AG04449 (cell line): ENCODE results near the gene ZNF124.
"Not testable (repeated sequence)": the region's sequence is repeated elsewhere in the genome, so short reads cannot be mapped to it uniquely, and the experiment has no call there.

Experiments used
- CTCF ChIA-PET: fragments of 350-600 bp; formaldehyde crosslinking; extraction: SDS; loops from one replicate; lab custom pipeline; 2021; ENCODE audit warnings: antibody characterized with exemption; lab: Yijun Ruan, JAX
- POLR2A ChIA-PET: fragments of 400-600, 350-600 bp; formaldehyde crosslinking; extraction: SDS; loops from one replicate; lab custom pipeline; 2020; ENCODE audit warnings: antibody characterized with exemption, inconsistent platforms; lab: Yijun Ruan, JAX
- DNase-seq: peaks from one replicate; pipeline ENCODE4 v3.0.0-alpha.2; 2010; ENCODE audit warnings: low read depth, low spot score
- H3K4me3 ChIP-seq: 2 replicates; pipeline ENCODE4 v1.5.1; 2011; ENCODE audit warnings: low read depth, mild to moderate bottlenecking, control low read depth, low read length
- CTCF ChIP-seq: IDR thresholded peaks from one replicate; pipeline ENCODE4 v1.5.1; 2011; ENCODE audit warnings: mild to moderate bottlenecking, moderate library complexity, low read length, control low read depth, inconsistent platforms; ENCODE audit not compliant: insufficient read depth; ENCODE audit errors: missing control alignments

The ZNF124 gene

DNA sequence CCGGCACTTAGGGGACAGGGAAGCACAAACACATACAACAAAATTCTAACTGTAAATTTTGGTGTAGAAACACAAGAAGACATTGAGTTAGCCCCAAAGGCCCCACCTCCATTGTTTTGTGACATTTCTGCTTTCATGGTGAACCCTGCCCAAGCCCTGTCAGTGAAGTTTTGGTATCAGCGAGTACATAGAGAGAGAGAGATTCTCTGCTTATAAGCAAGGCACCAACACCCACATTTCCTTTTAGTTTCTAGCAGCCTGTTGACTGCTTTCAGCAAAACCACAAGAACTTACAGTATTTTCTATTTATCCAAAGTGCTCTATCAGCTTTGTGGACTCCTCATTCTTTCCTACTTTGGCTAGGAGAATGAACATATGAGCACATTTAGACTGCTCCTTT is 24.0 kb downstream of the ZNF124 start:
- H3K4me3 ChIP-seq = no peak overlapping the region
- TF ChIP-seq CTCF = no peak
- DNase-seq = no peak
- CTCF ChIA-PET = no interaction called here
- POLR2A ChIA-PET = no interaction called here

DNA sequence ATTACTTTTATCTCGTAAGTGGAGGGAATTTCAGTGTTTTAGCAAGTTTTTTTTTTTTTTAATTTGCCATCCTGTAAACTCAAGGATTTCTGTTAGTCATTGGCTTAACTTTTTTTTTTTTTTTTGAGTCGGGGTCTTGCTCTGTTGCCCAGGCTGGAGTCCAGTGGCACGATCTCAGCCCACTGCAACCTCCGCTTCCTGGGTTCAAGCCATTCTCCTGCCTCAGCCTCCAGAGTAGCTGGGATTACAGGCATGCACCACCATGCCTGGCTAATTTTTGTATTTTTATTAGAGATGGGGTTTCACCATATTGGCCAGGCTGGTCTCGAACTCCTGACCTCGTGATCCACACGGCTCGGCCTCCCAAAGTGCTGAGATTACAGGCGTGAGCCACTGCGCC is 24.7 kb downstream of the ZNF124 start:
- H3K4me3 ChIP-seq, POLR2A ChIA-PET: not testable (repeated sequence)
- CTCF ChIA-PET = interaction anchor here (1.1 kb wide), 1 partner anchor 15 kb away, joined by 4 read pairs; no protein-coding TSS in a partner anchor

GRCh38 chr1:247146671-247147070 is 25.1 kb downstream of the ZNF124 start:
- no peak for TF ChIP-seq CTCF
- POLR2A ChIA-PET = no interaction called here
- DNase-seq = no peak
- no peak overlapping the region for H3K4me3 ChIP-seq
- CTCF ChIA-PET = interaction anchor here (0.6 to 1.1 kb wide), 2 partner anchors 15 to 201 kb away, joined by 3 to 4 read pairs; no protein-coding TSS in a partner anchor

More for the DNA sequence above, 24.7 kb downstream of the ZNF124 start:
- not testable (repeated sequence) for DNase-seq

DNA sequence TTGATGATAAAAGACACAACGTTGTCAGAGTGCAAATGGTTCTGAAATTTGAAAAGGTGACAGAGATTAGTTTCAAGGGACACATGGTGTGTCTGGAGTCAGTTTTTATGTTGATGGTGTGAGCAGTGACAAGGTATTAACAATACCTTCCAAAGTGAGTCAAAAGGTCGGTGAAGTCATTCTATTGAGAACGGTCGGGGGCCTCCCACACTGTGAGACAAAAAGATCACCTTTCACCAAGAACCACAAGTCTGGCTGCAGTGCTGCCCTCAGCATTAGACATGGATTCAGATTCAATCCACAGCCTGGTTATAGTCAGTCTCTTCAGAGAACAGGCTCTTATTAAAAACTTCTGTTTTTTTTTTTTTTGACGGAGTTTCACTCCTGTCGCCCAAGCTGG is 26.5 kb downstream of the ZNF124 start:
- TF ChIP-seq CTCF = no peak
- DNase-seq = no peak
- ChIA-PET CTCF (no interaction called here), POLR2A (no interaction called here)
- no peak overlapping the region for H3K4me3 ChIP-seq

DNA sequence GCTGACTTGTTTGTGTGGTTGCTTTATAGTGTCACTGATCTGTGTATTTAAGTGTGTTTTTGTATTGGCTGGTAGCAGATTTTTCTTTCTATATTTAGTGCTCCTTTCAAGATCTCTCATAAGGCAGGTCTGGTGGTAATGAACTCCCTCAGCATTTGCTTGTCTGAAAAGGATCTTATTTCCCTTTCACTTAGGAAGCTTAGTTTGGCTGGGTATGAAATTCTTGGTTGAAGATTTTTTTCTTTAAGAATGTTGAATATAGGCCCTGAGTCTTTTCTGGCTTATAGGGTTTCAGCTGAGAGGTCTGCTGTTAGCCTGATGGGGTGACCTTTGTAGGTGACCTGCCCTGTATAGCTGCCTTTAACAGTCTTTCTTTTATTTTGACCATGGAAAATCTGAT is 32.3 kb downstream of the ZNF124 start:
- DNase-seq, CTCF ChIA-PET, POLR2A ChIA-PET, H3K4me3 ChIP-seq: not testable (repeated sequence)

- H3K4me3 ChIP-seq = no peak overlapping the region
- no peak for TF ChIP-seq CTCF
- DNase-seq = no peak
- ChIA-PET CTCF (no interaction called here), POLR2A (no interaction called here)
Observed at GRCh38 chr1:247131236-247131635, 40.6 kb downstream of the ZNF124 start.

GRCh38 chr1:247127519-247128282 is 44.1 kb downstream of the ZNF124 start:
- H3K4me3 ChIP-seq = peak overlapping the region; percentile 38
- DNase-seq, CTCF ChIA-PET, POLR2A ChIA-PET: not testable (repeated sequence)

GRCh38 chr1:247126601-247127000 is 45.2 kb downstream of the ZNF124 start:
- H3K4me3 ChIP-seq, CTCF ChIA-PET, DNase-seq, POLR2A ChIA-PET: not testable (repeated sequence)

GRCh38 chr1:247126166-247126565 is 45.7 kb downstream of the ZNF124 start:
- H3K4me3 ChIP-seq, DNase-seq, POLR2A ChIA-PET, CTCF ChIA-PET: not testable (repeated sequence)
